Suprapubic skin (tissue), 4 donors: ENCODE data around the gene UQCR11.

Experiments
- POLR2A ChIP-seq, 2 donors: fragments of 450-650 bp; IDR thresholded peaks; one replicate each; pipeline ENCODE4 v1.6.1; 2017; ENCODE audit warnings: antibody characterized with exemption in 2 of 2, mild to moderate bottlenecking in 2 of 2, moderate library complexity in 2 of 2
- POLR2AphosphoS5 ChIP-seq, 3 donors: sonication (generic); formaldehyde crosslinking; IDR thresholded peaks; one replicate each; pipeline ENCODE4 v1.6.1; 2017; ENCODE audit warnings: antibody characterized with exemption in 3 of 3

DNA sequence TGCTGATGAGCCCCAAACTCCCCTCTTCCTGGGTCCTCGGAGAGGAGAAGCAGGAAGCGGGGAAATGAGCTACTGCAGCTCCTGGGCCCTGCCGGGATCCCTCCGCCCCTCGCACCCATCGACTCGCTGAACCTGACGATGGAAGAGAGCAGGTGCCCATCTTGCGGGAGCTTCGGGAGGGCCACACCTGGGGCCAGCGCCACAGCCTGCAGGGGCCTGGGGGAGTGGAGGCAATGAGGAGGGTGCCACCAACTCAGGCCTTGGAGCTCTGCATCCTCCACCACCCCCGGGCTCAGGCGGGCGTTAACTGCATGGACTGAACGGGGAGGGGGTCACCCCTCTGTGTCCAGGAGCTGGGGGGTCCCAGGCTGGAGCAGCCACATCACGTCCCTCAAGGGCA, 38.8 kb upstream of the UQCR11 start:
- TF ChIP-seq POLR2A (IDR thresholded peaks at IDR 0.05), result no peak
- TF ChIP-seq POLR2AphosphoS5 (IDR thresholded peaks at IDR 0.05), result no peak
